H1 (cell line): Measurements from ENCODE around the gene METTL25B. TPM values are rescaled to one million over a fixed set of nuclear protein-coding genes. Genes with fewer than 3 reads are reported as not detected.
"Not testable (repeated sequence)": the region's sequence is repeated elsewhere in the genome, so short reads cannot be mapped to it uniquely, and the experiment has no call there.

Source experiments
- CTCF ChIA-PET: fragments of 300-600 bp; sonication (Branson Sonifier 250); formaldehyde crosslinking; loops from one replicate; lab custom pipeline; 2021; ENCODE audit not compliant: partially characterized antibody; lab: Charles Lee
- POLR2A ChIA-PET: fragments of 300-600 bp; sonication (Branson Sonifier 250); formaldehyde crosslinking; loops from one replicate; lab custom pipeline; 2021; ENCODE audit warnings: inconsistent platforms; ENCODE audit not compliant: partially characterized antibody; lab: Charles Lee
- DNase-seq, 2 experiments: peaks; one replicate each; pipeline versions ENCODE4 v3.0.0 to v3.0.0-alpha.2; 2010 to 2022; ENCODE audit warnings: low spot score in 2 of 2, low read depth in 1 of 2, mixed read lengths in 1 of 2
- FAIRE-seq: peaks from 2 replicates; lab custom pipeline; 2011; peaks lifted over from hg19 to GRCh38; lab: Jason Lieb, UNC
- H2AFZ ChIP-seq: 2 replicates; pipeline ENCODE4 v1.8.1; 2012; ENCODE audit warnings: low read length, inconsistent platforms
- H2AK5ac ChIP-seq: 2 replicates; pipeline ENCODE4 v1.6.1; 2013; ENCODE audit warnings: low read depth, low read length
- H2BK120ac ChIP-seq: replicated peaks from 2 replicates; pipeline ENCODE3; 2013; ENCODE audit warnings: low read depth, low read length, inconsistent platforms
- H2BK12ac ChIP-seq: 2 replicates; pipeline ENCODE4 v1.6.1; 2013; ENCODE audit warnings: low read depth, low read length
- H2BK15ac ChIP-seq: 2 replicates; pipeline ENCODE4 v1.6.1; 2013; ENCODE audit warnings: low read length
- H2BK20ac ChIP-seq: 2 replicates; pipeline ENCODE4 v1.6.1; 2013; ENCODE audit warnings: low read length
- H2BK5ac ChIP-seq: 2 replicates; pipeline ENCODE4 v1.6.1; 2013; ENCODE audit warnings: low read depth, low read length
- H3K14ac ChIP-seq: 2 replicates; pipeline ENCODE4 v1.6.1; 2013; ENCODE audit warnings: inconsistent platforms; ENCODE audit not compliant: insufficient read length
- H3K18ac ChIP-seq: 2 replicates; pipeline ENCODE4 v1.6.1; 2013; ENCODE audit warnings: low read length; ENCODE audit errors: extremely low read depth
- H3K23ac ChIP-seq: 2 replicates; pipeline ENCODE4 v1.6.1; 2013; ENCODE audit warnings: inconsistent platforms; ENCODE audit not compliant: insufficient read length
- H3K23me2 ChIP-seq: 2 replicates; pipeline ENCODE4 v1.6.1; 2013; ENCODE audit warnings: low read depth, low read length
- H3K27ac ChIP-seq: 2 replicates; pipeline ENCODE4 v1.6.1; 2011; ENCODE audit warnings: low read depth, low read length, inconsistent platforms
- H3K27me3 ChIP-seq, 4 experiments: replicated peaks in 1 of 4; 1 replicate in 1 of 4; 2 replicates in 3 of 4; pipeline versions ENCODE4 v1.6.1 to v1.8.1; 2011 to 2013; ENCODE audit warnings: low read length in 3 of 4, mild to moderate bottlenecking in 3 of 4, inconsistent platforms in 2 of 4, mixed read lengths in 2 of 4, moderate library complexity in 1 of 4; ENCODE audit not compliant: control insufficient read depth in 3 of 4, insufficient read depth in 3 of 4; ENCODE audit errors: extremely low read depth in 1 of 4
- H3K36me3 ChIP-seq, 4 experiments: 2 replicates each; pipeline versions ENCODE4 v1.6.1 to v1.8.1; 2011 to 2013; ENCODE audit warnings: mild to moderate bottlenecking in 4 of 4, low read length in 3 of 4, moderate library complexity in 2 of 4, control low read depth in 1 of 4, inconsistent platforms in 1 of 4; ENCODE audit not compliant: insufficient read depth in 4 of 4, control insufficient read depth in 2 of 4
- H3K4ac ChIP-seq: replicated peaks from 2 replicates; pipeline ENCODE3; 2013; ENCODE audit warnings: low read length, low read depth, mixed read lengths, inconsistent platforms; ENCODE audit not compliant: insufficient read length
- H3K4me1 ChIP-seq, 4 experiments: replicated peaks in 1 of 4; 1 replicate in 1 of 4; 2 replicates in 3 of 4; pipeline versions ENCODE4 v1.6.1 to v1.8.1; 2011 to 2013; ENCODE audit warnings: low read length in 3 of 4, inconsistent platforms in 2 of 4, mixed read lengths in 1 of 4; ENCODE audit not compliant: insufficient read depth in 4 of 4, control insufficient read depth in 3 of 4
- H3K4me2 ChIP-seq, 2 experiments: 2 replicates each; pipeline versions ENCODE4 v1.6.1 to v1.8.1; 2011 to 2013; ENCODE audit warnings: low read depth in 2 of 2, low read length in 2 of 2, control low read depth in 1 of 2, inconsistent platforms in 1 of 2, mild to moderate bottlenecking in 1 of 2; ENCODE audit not compliant: insufficient read depth in 1 of 2
- H3K4me3 ChIP-seq, 4 experiments: fragments of 200-600, 300-600 bp in 1 of 4; sonication (generic), shearing (Covaris generic), sonication (Bioruptor Twin) in 1 of 4; 2 replicates each; pipeline versions ENCODE4 v1.5.1 to v1.8.1; 2011 to 2016; ENCODE audit warnings: low read length in 4 of 4, low read depth in 3 of 4, control low read depth in 2 of 4, inconsistent platforms in 2 of 4, mild to moderate bottlenecking in 2 of 4, mixed read lengths in 1 of 4, moderate library complexity in 1 of 4; ENCODE audit not compliant: insufficient read depth in 2 of 4; ENCODE audit errors: extremely low read depth in 1 of 4
- H3K56ac ChIP-seq: replicated peaks from 2 replicates; pipeline ENCODE3; 2013; ENCODE audit warnings: low read depth, mild to moderate bottlenecking, mixed read lengths, low read length, inconsistent platforms; ENCODE audit not compliant: insufficient read length
- H3K79me1 ChIP-seq: 2 replicates; pipeline ENCODE4 v1.6.1; 2013; ENCODE audit warnings: low read depth, low read length, control low read depth
- H3K79me2 ChIP-seq, 2 experiments: 2 replicates each; pipeline versions ENCODE4 v1.6.1 to v1.8.1; 2012 to 2013; ENCODE audit warnings: low read length in 2 of 2, mild to moderate bottlenecking in 2 of 2, inconsistent platforms in 1 of 2; ENCODE audit not compliant: insufficient read depth in 2 of 2, control insufficient read depth in 1 of 2
- H3K9ac ChIP-seq, 4 experiments: replicated peaks in 1 of 4; 1 replicate in 1 of 4; 2 replicates in 3 of 4; pipeline versions ENCODE4 v1.6.1 to v1.8.1; 2011 to 2013; ENCODE audit warnings: low read depth in 3 of 4, low read length in 3 of 4, control low read depth in 2 of 4, mild to moderate bottlenecking in 2 of 4, moderate library complexity in 2 of 4, inconsistent platforms in 1 of 4; ENCODE audit errors: extremely low read depth in 1 of 4
- H3K9me3 ChIP-seq, 2 experiments: 2 replicates each; pipeline versions ENCODE4 v1.6.1 to v1.8.1; 2012 to 2013; ENCODE audit warnings: mild to moderate bottlenecking in 2 of 2, moderate library complexity in 2 of 2, control low read depth in 1 of 2, inconsistent platforms in 1 of 2, low read depth in 1 of 2, low read length in 1 of 2, mixed read lengths in 1 of 2; ENCODE audit not compliant: insufficient read depth in 2 of 2
- H4K20me1 ChIP-seq, 2 experiments: replicated peaks in 1 of 2; 2 replicates each; pipeline versions ENCODE3 to v1.8.1; 2011 to 2013; ENCODE audit warnings: inconsistent platforms in 2 of 2, low read length in 2 of 2, mild to moderate bottlenecking in 1 of 2; ENCODE audit not compliant: insufficient read depth in 2 of 2, control insufficient read depth in 1 of 2
- H4K5ac ChIP-seq: 2 replicates; pipeline ENCODE4 v1.6.1; 2013; ENCODE audit warnings: low read length, low read depth, mixed read lengths, inconsistent platforms; ENCODE audit not compliant: insufficient read length
- H4K8ac ChIP-seq: 2 replicates; pipeline ENCODE4 v1.8.0; 2013; ENCODE audit warnings: mild to moderate bottlenecking, moderate library complexity, low read length, inconsistent platforms; ENCODE audit not compliant: insufficient read depth; ENCODE audit errors: extremely low read depth
- H4K91ac ChIP-seq: replicated peaks from 2 replicates; pipeline ENCODE3; 2013; ENCODE audit warnings: low read length, mixed read lengths, inconsistent platforms; ENCODE audit not compliant: insufficient read length
- POU5F1 ChIP-seq: IDR thresholded peaks from 2 replicates; pipeline ENCODE4 v1.6.1; 2011; ENCODE audit warnings: low read depth, mild to moderate bottlenecking, low read length, moderate library complexity
- WGBS, 2 experiments: shearing (Covaris generic) in 1 of 2; methylation state at CpG; one replicate each; pipeline versions ENCODE4 v1.1.6 to v1.1.7; 2013 to 2015; ENCODE audit warnings: low lambda C conversion rate in 2 of 2, mixed read lengths in 2 of 2, inconsistent platforms in 1 of 2, low coverage in 1 of 2, missing lambda C conversion rate in 1 of 2; ENCODE audit not compliant: insufficient replicate concordance in 2 of 2, insufficient coverage in 1 of 2, insufficient read length in 1 of 2; ENCODE audit errors: extremely low coverage in 1 of 2, missing lambda C conversion rate in 1 of 2; 5-methylcytosine and 5-hydroxymethylcytosine counted together
- polyA plus RNA-seq, 7 experiments: library from polyadenylated mRNA; depleted of rRNA in 3 of 7; stranded (reverse) in 5 of 7; unstranded in 2 of 7; fragments of >200 nt in 5 of 7; fragments of 200-250 nt in 2 of 7; gene quantifications; 1 replicate in 5 of 7; 2 replicates in 1 of 7; 4 replicates in 1 of 7; pipeline versions ENCODE4 v1.2.1 to v1.2.3, GENCODE V29; 2011 to 2013; ENCODE audit warnings: missing spikeins in 2 of 7, mixed read lengths in 2 of 7
- total RNA-seq: library from RNA; stranded (reverse); fragmentation: NEBNext Ultra II Directional; extraction: Animal tissue kit (Norgen Biotek cat#: 25700); gene quantifications from 2 replicates; pipeline ENCODE4 v1.2.1, GENCODE V29; 2021

Gene METTL25B
- total and polyA plus RNA-seq, 2 of the 8 experiments (the other 6 are each of a cell fraction or from before 2014, with no cell fraction given) = 28.4 to 30.1 TPM

GRCh38 chr1:156756355-156756754 is 28.1 kb downstream of the METTL25B start (continued):
- TF ChIP-seq POU5F1 = no peak

DNA sequence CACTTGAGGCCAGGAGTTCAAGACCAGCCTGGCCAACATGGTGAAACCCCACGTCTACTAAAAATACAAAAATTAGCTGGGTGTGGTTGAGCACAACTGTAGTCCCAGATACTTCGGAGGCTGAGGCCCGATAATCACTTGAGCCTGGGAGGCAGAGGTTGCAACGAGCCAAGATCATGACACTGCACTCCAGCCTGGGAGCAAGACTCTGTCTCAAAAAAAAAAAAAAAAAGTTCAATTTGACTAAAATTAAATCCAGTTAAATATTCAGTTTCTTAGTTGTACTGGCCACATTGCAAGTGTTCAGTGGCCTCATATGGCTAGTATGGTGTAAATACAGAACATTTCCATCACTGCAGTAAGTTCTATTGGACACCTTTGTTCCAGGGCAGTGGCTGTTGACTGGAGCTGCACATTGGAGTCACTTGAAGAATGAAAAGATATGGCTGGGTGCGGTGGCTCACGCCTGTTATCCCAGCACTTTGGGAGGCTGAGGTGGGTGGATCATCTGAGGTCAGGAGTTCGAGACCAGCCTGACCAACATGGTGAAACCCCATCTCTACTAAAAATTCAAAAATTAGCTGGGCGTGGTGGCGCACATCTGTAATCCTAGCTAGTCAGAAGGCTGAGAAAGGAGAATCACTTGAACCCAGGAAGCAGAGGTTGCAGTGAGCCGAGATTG is 29.4 kb downstream of the METTL25B start:
- not testable (repeated sequence) for H3K9me3 ChIP-seq, H3K18ac ChIP-seq, H4K5ac ChIP-seq, H3K9ac ChIP-seq, H2BK20ac ChIP-seq, H3K36me3 ChIP-seq, H4K8ac ChIP-seq, H3K79me2 ChIP-seq, H3K27me3 ChIP-seq, H3K79me1 ChIP-seq, H2AFZ ChIP-seq, H3K27ac ChIP-seq, FAIRE-seq, H2BK12ac ChIP-seq, H4K20me1 ChIP-seq, H2BK15ac ChIP-seq, H3K4me3 ChIP-seq, H2AK5ac ChIP-seq, H3K56ac ChIP-seq, H3K4me2 ChIP-seq, H3K4ac ChIP-seq, H3K23ac ChIP-seq, H4K91ac ChIP-seq, H3K14ac ChIP-seq, H2BK120ac ChIP-seq, H3K23me2 ChIP-seq, DNase-seq, H2BK5ac ChIP-seq
- CTCF ChIA-PET = interaction anchor here (0.9 to 4.2 kb wide), 4 partner anchors 32 to 115 kb away, joined by 3 to 29 read pairs (median 6); no protein-coding TSS in a partner anchor
- POLR2A ChIA-PET = interaction anchor here (0.6 to 8.8 kb wide), 3 partner anchors 11 to 17 kb away, joined by 3 to 121 read pairs (median 17); partner anchors contain the start of gene PRCC
- peaks cover 3 to 11% (median 4%) of the 10 kb centered on the region in 4 experiments; a peak in 6 of 7 replicates for H3K4me1 ChIP-seq
- WGBS, 2 experiments = 92% methylated on average over 10 of the region's 10 CpGs; no CpG with 5 or more reads in 1 of the 2 experiments
